Frontal cortex (tissue), 4 donors: Measurements from ENCODE around the gene CTDSP2. TPM values are rescaled to one million over a fixed set of nuclear protein-coding genes. Genes with fewer than 3 reads are reported as not detected.
A peak's percentile ranks its signal among the peaks of the same experiment; 100 is the strongest.
"Not testable (repeated sequence)": the region's sequence is repeated elsewhere in the genome, so short reads cannot be mapped to it uniquely, and the experiment has no call there.

Experiments used
- DNase-seq, 2 donors: peaks; one replicate each; pipeline ENCODE4 v3.0.0; 2012; ENCODE audit warnings: low spot score in 2 of 2
- FAIRE-seq: peaks from 2 replicates; lab custom pipeline; 2012; peaks lifted over from hg19 to GRCh38; lab: Jason Lieb, UNC
- total RNA-seq: library from RNA; depleted of rRNA; stranded (reverse); fragments of >200 nt; gene quantifications from one replicate; pipeline ENCODE4 v1.2.3, GENCODE V29; 2014
- donor health status: control.
- donor health status: control.
- donor health status: control.

The CTDSP2 gene
- total RNA-seq, 1 donor from 2014 or later, result 14.7 TPM

DNA sequence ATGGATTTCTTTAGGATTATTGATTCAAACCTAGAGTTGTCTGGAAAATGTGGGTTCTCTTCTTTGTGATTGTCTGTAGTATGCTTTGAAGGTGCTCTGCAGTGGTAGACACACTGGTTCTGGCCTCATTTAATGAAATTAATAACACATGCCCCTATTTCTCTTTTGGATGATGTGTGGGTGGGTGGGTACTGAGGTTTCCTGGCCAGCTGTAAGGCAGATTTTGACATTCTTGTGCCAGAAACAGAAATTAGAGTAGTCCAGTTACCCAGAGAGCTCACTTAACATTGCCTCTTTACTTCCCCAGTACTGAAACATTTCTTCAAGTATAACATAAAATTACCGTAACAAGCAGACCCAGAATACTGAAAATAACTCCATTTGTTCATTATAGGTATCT is 49.5 kb downstream of the CTDSP2 start:
- no peak for DNase-seq
- FAIRE-seq, result no peak

DNA sequence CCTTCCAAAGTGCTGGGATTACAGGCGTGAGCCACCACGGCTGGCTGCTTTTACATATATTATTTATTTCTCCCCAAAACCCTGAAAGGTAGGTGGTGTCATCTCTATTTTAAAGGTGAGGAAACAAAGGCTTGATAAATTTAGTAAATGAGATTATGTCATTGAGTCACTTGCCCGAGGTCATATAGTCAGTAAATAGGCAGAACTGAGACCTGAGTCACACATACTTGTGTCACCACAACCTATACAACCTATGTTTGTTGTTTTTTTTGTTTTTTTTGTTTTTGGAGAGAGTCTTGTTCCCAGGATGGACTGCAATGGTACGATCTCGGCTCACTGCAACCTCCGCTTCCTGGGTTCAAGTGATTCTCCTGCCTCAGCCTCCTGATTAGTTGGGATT is 51.2 kb downstream of the CTDSP2 start:
- DNase-seq (no peak), FAIRE-seq (no peak)

DNA sequence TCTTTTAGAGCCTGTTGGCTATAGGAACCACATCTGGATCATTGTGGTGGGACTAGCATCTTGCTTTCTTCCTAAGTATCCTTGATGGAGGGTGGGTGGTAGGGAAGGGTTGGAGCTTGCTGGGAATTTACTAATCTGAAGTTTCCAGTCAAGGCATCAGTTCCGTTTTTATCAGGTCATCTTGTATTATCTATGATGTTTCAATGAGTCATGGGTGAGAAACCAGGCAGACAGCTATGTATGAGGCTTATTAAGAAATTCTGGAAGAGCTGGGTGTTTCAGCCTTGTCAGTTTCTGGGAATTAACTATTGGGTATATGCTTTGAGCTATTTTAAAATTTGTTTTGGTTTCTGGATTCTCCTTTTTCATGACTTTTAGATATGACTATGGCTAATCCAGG is 52.6 kb downstream of the CTDSP2 start:
- no peak for DNase-seq
- no peak for FAIRE-seq

DNA sequence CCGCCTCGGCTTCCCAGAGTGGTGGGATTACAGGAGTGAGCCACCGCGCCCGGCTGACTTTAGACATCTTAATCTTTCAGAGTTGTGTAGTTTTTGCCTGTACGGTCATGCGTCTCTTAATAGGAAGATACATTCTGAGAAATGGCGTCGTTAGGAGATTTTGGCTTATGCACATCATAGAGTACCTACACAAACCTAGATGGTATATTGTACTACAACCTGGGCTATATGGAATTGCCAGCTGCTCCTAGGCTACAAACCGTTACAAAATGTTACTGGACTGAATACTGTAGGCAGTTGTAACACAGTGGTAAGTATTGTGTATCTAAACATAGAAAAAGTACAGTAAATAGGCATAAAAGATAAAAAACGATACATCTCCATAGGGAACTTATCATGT is 62.7 kb downstream of the CTDSP2 start:
- DNase-seq (no peak), FAIRE-seq (no peak)

DNA sequence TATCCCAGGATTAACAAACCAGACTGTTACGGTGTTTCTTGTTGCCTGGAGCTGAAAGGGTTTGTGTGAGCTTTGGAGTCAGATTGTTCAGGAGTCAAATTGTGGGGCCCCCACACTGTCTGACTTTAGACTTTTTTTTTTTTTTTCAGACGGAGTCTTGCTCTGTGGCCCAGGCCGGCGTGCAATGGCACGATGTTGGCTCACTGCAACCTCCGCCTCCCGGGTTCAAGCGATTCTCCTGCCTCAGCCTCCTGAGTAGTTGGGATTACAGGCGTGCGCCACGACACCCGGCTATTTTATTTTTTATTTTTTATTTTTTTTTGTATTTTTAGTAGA is 63.1 kb downstream of the CTDSP2 start:
- no peak for FAIRE-seq
- no peak for DNase-seq

DNA sequence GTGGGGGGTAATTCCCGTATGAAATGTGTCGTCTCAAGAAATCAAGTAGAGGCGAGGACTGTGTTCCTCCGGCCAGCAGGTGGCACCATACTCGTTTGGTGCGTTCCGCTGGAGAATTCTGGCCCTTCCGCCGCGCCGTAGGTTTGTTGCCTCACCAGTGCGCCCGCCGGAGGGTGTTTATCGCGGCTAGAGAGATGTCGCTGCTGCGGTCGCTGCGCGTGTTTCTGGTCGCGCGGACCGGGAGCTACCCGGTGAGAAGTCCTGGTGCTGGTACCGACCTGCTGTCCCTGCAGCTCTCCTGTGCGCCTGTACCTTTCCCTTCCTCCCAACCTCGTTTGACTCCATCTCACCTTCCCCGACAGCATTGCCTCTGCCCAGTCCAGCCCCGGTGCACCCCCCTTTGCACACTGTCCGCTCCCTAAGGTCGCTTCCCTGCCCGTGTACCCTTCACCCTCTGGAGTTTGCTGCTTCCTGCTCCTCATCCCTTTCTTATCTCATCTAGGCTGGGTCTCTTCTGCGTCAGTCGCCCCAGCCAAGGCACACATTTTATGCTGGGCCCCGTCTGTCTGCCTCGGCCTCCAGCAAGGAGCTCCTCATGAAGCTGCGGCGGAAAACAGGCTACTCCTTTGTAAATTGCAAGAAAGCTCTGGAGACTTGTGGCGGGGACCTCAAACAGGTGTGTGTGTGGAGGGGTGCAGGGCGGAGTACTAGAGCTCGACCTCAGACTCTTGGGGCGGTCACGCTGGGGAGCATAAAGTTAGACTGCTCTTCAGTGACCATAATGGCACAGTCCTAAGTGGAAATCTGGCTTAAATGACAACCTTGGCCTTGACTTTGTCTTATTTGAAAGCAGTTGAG is 63.7 kb downstream of the CTDSP2 start, which contains the start of gene TSFM:
Gene TSFM, plus strand, starts transcription at position 180 of the 858 bp plus-strand sequence. Its CDS starts 15 bp downstream, at position 195.
- DNase-seq, result peak; percentile 77 to 82
- FAIRE-seq, result no peak

DNA sequence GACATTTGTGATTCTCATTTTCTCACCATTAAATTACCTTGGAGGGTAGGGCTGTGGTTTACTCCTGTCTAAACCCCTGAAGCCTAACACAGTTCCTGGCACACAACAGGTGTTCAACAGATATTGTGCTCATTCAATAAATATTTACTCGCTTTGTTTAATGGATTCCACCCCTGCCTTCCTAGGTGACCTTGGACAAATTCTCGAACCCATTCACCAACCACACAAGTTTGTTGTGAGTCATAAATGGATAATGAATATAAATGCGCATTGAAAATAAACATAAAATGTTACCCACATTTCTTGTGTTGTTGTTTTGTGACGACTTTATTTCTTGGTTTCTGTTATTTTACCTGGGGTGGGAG is 64.3 kb downstream of the CTDSP2 start:
- DNase-seq (no peak), FAIRE-seq (no peak)

DNA sequence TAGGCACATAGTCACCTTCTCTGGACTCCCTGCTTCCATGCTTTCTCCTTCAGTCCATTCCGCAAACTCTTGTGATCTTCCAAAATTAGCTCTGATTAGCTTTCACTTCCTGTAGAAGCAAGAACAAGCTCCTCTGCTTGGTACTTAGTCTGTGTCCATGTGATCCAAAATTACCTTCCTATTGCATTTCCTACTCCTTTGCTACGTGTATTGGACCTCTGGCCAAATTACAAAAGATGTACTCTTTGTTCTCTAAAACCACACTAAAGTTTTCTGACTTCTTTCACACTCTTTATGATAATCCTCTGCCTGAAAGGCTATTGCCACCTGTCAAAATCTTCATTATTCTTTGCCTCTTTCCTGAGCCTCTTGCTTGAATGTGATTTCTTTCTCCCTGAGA is 64.7 kb downstream of the CTDSP2 start:
- DNase-seq (no peak), FAIRE-seq (no peak)

DNA sequence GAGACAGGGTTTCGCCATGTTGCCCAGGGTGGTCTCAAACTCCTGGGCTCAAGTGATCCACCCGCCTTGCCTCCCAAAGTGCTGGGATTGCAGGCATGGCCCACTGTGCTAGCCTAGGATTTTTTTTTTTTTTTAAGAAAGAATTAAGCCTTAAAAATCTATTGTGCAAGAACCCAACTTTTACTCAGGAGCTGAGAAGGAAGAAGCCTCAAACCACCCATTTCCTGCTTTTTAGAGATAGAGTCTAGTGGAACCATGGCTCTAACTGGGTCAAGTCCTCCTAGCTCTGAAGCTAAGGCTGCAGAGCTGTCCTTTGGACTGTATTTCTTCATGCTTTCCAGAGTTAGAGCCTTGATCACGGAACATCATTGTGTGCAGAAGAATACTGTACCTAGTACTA is 65.3 kb downstream of the CTDSP2 start:
- DNase-seq, result no peak
- no peak for FAIRE-seq

DNA sequence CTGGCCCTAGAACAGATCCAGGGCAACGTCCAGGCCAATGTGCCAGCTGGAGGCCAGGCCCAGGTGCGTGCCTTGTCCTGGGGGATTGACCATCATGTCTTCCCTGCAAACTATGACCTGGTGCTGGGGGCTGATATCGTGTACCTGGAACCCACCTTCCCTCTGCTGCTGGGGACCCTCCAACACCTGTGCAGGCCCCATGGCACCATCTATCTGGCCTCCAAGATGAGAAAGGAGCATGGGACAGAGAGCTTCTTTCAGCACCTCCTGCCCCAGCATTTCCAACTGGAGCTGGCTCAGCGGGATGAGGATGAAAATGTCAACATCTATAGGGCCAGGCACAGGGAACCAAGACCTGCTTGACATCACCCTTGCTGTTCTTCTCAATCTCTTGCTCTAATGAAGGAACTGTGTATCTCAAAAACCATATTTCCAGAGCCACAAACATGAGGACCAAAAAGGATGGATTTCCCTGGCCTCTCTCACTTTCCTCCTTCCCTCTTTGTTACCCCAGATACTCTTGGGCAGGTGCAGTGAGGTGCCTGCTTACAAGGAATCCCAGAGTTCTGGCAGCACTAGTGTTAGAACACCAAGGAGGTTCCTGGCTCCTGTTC is 66.1 kb downstream of the CTDSP2 start:
- no peak for FAIRE-seq
- no peak for DNase-seq

DNA sequence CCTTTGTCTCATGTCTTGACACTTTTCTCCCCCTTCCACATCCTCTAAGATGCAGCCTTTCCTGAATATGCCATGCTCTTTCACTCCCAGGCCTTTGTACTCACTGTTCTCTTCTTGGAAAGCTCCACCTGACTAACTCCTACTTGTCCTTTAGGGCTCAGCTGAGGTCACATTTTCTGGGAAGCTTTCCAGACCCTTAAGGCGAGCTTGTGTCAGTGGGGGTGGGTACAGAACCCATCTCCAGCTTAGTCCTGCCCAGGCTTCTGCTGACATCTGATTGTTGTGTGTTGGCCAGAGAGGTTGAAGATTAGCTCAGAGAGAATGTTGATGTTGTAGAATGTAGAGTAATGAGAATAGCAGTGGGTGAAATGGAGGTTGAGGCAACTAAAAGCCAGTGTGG is 66.8 kb downstream of the CTDSP2 start:
- FAIRE-seq, result no peak

DNA sequence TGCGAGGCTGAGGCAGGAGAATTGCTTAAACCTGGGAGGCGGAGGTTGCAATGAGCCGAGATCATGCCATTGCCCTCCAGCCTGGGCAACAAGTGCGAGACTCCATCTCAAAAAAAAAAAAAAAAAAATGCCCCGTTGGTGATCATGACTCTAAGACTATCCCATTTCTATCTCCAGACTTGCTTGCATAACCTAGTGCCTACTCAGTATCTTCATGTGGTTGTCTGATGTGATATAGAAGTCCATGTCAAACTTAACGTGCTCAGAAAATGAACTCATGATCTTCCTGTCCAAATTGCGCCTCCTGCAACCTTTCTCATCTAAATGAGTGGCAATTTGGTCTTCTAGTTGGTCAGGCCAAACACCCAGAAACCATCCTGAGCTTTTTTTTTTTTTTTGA is 68.6 kb downstream of the CTDSP2 start:
- no peak for FAIRE-seq
- no peak for DNase-seq

More for the DNA sequence above, 66.8 kb downstream of the CTDSP2 start:
- no peak for DNase-seq

DNA sequence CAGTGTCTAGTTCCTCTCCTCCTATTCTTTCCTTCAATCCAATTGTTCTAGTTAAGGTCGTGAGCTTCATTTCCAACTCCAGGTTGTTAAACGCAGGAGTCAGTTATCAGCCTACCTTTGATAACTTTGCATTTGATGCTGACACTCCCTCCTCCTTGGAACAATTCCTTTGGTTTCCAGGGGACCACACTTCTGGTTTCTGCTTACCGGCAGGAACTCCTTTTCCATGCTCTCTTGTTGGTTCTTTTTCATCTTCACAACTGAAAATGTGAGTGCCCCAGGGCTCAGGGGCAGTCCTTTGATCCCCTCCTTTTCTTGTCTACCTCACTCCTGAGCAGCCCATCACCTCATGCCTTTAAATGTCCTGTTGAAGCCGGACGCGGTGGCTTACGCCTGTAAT is 69.2 kb downstream of the CTDSP2 start:
- no peak for FAIRE-seq
- DNase-seq, result no peak

DNA sequence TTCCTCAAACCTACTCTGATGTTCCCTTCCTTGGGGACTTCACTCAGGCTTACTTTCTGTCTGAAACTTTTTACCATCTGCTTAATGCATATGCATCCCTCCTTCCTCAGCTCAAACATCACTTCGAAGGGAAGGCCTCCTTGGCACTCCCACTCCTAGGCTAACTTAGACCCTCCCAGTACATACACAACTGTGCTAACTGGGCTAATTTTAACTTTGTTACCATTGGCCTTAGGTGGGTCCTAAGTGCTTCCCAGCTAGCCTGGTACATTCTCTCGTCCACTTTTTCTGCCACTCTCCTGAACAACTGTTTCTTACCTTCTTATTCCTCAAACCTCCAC is 70.3 kb downstream of the CTDSP2 start:
- no peak for FAIRE-seq
- no peak for DNase-seq

DNA sequence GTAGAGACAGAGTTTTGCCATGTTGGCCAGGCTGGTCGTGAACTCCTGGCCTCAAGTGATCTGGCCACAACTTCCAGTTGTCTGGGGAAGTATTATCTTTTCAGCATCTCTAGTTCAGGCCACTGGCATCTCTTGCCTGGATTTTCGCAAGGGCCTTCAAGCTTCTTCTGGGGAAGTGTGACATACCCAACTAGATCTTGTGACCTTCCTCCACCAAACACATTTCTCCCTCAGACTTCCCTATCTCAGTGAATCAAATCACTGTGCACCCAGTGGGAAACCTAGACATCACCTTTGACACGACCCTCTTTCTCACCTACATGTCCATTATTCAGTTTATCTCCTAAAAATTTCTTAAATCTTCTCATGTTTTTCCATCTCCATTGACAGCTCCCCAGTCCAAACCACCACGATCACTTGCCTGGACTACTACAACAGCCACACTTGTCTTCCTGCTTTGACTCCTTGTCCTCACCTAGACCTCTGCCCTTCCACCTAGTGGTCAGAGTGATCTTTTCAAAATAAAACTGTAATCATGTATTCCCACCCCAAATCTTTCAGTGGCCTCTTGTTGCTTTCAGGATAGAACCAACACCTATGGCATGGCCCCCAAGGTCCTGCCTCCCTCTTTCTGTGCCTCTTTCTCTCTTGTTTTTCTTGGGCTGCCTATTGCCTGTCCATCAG is 70.8 kb downstream of the CTDSP2 start:
- no peak for DNase-seq
- no peak for FAIRE-seq

DNA sequence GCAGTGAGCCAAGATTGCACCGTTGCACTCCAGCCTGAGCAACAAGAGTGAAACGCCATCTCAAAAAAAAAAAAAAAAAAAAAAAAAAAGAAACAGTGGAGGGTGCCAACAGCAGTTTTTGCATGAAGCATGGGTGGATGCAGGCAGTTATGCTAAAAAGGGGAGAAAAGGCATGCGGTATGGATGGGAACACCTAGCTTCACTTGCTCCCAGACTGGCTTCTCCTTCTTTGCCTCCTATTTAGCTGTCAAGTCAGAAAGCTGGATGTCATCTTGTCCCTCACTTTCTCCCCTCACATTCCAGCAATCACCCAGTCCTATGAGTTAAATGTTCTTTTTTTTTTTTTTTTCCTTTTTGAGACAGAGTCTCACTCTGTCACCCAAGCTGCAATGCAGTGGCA is 71.5 kb downstream of the CTDSP2 start:
- no peak for FAIRE-seq
- DNase-seq, result no peak

DNA sequence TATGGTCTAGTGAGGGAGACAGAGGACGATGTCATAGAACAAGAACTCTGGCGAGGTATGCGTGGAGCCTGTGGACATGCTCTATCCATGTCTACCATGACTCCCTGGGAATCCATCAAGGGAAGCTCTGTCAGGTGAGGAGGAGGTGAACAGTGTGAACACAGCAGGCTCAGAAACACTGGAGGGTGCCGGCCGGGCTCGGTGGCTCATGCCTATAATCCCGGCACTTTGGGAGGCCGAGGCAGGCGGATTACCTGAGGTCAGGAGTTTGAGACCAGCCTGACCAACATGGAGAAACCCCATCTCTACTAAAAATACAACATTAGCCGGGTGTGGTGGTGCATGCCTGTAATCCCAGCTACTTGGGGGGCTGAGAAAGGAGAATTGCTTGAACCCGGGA is 71.9 kb downstream of the CTDSP2 start:
- DNase-seq, FAIRE-seq: not testable (repeated sequence)

DNA sequence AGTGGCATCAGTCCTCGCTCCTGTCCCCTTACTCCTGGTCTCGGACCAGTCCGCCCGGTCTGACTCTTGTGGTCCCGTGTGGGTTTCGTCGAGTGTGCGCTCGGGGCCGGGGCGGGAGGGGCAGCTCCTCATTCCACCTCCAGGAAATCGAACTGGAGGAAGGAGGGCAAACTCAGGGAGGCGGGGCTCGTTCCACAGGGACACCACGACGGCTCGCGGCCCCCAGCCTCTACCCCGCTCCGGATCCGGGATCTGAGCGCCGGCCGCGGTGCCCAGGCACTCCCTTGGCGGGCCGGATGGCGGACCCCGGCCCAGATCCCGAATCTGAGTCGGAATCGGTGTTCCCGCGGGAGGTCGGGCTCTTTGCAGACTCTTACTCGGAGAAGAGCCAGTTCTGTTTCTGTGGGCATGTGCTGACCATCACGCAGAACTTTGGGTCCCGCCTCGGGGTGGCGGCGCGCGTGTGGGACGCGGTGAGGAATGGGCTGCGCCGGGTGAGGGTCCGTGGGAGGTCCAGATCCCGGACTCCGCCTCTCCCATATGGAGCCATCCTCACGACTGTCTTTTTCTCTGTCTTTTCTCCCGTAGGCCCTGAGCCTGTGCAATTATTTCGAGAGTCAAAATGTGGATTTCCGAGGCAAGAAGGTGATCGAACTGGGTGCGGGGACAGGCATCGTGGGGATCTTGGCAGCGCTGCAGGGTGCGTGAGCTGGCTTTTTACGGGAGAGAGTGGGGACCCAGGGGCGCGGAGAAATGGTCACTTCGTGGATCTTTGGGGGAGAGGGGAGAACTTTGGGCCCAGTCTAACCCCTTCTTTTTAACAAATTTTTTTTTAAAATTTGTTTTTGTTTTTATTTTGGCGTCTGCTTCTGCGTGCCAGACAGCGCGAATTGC is 73.9 kb downstream of the CTDSP2 start, which contains the start of gene EEF1AKMT3:
Gene EEF1AKMT3, plus strand, starts transcription at position 186 of the 894 bp plus-strand sequence. Its CDS starts 111 bp downstream, at position 297.
- FAIRE-seq, result no peak
- DNase-seq, result peak; percentile 56 to 71

DNA sequence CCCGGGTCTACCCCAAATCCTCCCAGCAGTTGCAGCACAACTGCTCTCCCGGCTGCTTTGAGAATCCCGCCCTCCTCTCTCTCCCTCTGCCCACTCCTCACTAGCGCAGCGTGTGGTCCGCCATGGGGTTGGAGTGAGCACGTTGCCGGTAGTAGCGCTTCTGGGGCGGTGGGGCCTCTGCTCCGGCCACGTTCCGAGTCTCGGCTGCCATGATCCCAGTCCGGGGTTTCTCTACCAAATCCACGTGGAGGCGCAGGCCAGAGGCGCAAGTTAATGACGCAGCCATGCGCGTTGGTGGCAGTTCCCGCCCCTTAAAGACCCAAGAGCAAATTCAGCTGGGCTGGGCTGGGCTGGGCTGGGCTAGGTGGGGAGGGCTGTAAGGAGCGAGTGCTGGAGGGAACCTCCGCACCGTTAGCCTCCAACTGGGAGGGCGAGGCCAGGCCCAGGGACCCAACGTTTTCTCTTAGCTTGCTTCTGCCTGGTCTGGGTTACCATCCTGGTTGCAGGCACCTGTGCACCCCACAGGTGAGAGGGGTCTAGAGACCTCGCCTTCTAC is 74.6 kb downstream of the CTDSP2 start, which contains the start of gene METTL1:
Gene METTL1, minus strand, starts transcription at position 233 of the 556 bp plus-strand sequence. Its CDS starts 22 bp downstream, at position 211.
- FAIRE-seq, result no peak
- DNase-seq, result peak; percentile 96 to 97
